NCI-H2107 (cell line): ENCODE results near the gene SLC30A10.
"Not testable (repeated sequence)": the region's sequence is repeated elsewhere in the genome, so short reads cannot be mapped to it uniquely, and the experiment has no call there.

ENCODE experiments used
- DNase-seq: peaks from one replicate; lab custom pipeline; 2025; lab: John Stamatoyannopoulos, UW

The SLC30A10 gene

DNA sequence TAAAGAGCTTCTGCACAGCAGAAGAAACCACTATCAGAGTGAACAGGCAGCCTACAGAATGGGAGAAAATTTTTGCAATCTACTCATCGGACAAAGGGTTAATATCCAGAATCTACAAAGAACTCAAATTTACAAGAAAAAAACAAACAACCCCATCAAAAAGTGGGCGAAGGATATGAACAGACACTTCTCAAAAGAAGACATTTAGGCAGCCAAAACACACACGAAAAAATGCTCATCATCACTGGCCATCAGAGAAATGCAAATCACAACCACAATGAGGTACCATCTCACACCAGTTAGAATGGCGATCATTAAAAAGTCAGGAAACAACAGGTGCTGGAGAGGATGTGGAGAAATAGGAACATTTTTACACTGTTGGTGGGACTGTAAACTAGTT, 36.5 kb downstream of the SLC30A10 start:
- DNase-seq = not testable (repeated sequence)

GRCh38 chr1:219888667-219889066, 39.7 kb downstream of the SLC30A10 start:
- DNase-seq = not testable (repeated sequence)

DNA sequence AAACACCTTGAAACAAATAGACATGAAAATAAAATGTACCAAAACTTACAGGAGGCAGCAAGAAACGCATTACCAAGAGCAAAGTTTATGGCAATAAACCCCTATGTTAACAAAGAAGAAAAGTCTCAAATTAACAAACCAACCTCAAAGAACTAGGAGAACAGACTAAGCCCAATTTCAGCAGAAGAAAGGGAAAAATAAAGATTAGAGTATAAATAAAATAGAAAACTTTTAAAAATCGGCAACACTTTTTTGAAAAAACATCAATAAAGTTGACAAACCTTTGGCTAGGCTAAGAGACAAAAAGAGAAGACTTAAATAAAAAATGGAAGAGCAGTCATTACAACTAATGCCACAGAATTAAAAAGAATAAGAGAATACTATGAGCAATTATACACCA, 42.7 kb downstream of the SLC30A10 start:
- no peak for DNase-seq

GRCh38 chr1:219883400-219884332, 44.7 kb downstream of the SLC30A10 start:
- no peak for DNase-seq

DNA sequence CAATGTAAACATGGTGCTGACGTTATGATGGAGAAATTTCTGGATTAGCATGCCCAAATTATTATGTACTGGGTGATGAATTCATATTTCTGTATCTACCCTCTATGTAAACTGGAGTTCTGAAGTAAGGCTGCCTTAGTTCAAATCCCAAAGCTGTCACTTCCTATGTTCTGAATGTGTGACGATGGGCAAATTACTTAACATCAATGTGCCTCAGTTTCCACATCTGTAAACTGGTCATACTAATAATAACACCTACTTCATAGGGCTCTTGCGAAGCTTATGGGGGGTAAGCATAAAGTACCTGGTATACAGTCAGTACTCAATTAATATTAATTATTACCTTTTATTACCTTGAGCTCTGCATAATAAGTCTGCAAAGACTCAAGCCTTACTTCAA, 45.6 kb downstream of the SLC30A10 start:
- no peak for DNase-seq

DNA sequence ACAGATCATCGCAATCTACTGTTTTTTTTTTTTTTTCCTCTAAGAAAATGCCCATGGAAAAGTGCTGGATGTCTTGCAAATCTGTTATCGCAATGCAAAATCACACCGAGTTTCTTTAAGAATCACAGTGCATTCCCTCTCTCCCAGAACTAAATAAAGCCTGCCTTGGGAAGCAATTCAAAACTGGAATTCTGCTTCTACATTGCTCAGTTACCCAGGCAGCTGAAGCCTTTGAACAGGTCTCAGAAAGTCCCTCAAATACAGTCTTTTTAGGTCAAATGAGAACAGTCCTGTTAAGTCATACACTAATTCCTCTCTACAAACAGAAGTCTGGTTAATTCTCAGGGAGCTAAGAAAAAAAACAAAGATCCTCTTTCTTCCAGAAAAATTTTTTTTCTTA, 46.3 kb downstream of the SLC30A10 start:
- no peak for DNase-seq

DNA sequence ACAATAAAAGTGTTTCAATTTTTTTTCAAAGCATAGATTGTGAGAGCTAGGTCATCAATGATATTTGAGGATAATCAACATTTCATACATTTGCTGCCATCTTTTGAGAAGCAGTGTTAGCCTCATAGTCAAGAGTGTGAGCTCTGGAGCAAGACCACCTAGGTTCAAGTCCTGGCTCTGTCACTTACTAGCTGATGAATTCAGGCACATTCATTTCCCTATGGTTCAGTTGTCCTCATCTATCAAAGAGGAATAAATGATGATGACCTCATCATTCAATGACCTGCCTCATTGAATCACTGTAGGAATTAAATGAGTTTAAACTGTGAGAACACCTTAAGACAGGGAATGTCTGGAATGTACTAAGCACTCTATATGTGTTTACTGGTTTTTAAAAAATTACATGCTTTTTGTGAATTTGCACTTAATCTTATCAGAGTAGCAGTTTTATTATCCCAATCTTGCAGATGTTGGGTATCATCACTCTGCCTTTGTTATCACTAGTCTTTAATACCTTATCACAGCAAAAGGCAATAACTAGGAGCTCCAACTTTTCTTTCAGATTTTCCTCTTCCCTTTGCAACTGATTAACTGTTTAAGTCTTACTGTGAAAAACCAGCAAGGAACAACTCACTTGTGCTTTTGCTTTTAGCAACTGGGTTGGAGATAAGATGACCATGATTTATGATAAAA, 47.4 kb downstream of the SLC30A10 start:
- DNase-seq = no peak

GRCh38 chr1:219876798-219877209, 51.6 kb downstream of the SLC30A10 start:
- DNase-seq = no peak

DNA sequence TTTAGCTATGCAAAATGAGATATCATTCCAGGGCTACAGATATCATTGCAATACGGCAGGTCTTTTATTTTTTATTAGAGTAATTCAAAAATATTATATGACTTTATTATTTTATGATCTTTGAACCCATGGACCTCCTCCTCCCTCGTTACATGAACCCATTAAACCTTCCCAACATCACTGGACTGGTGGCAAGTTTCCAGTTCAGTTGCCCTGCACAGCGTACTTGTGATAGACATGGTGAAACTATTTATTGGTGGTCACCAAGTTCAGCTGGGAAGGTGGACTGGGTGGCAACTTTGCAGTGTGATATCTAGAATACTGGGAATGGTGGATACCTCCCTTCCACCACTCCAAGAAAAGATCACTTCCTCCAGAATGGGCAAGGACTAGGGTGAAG, 52.5 kb downstream of the SLC30A10 start:
- no peak for DNase-seq

DNA sequence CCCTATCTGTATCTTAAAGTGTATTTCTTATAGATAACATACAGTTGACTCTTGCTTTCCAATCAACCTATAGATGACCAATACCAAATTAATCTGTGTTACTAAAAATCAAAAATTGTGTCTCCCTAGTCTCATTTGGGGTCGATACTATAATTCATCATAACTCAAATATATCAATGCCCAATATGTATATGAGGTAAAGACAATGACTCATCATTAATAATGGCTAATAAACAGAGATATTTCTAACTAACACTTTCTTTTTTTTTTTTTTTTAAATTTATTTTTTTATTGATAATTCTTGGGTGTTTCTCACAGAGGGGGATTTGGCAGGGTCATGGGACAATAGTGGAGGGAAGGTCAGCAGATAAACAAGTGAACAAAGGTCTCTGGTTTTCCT, 55.8 kb downstream of the SLC30A10 start:
- not testable (repeated sequence) for DNase-seq

GRCh38 chr1:219871427-219872057, 56.8 kb downstream of the SLC30A10 start:
- DNase-seq = no peak

DNA sequence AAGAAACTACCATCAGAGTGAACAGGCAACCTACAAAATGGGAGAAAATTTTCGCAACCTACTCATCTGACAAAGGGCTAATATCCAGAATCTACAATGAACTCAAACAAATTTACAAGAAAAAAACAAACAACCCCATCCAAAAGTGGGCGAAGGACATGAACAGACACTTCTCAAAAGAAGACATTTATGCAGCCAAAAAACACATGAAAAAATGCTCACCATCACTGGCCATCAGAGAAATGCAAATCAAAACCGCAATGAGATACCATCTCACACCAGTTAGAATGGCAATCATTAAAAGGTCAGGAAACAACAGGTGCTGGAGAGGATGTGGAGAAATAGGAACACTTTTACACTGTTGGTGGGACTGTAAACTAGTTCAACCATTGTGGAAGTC, 59.7 kb downstream of the SLC30A10 start:
- DNase-seq = not testable (repeated sequence)
